Smooth muscle cell (in vitro differentiated cells): ENCODE measurements around the gene HPS3. TPM values are rescaled to one million over a fixed set of nuclear protein-coding genes. Genes with fewer than 3 reads are reported as not detected.

Experiments
- DNase-seq: peaks from one replicate; lab custom pipeline; 2025; ENCODE audit not compliant: unreplicated experiment; lab: John Stamatoyannopoulos, UW
- H2AFZ ChIP-seq: fragments of 200-600 bp; sonication (generic); 2 replicates; pipeline ENCODE4 v1.6.0; 2016; ENCODE audit warnings: antibody characterized with exemption, low read depth, mild to moderate bottlenecking
- H3F3A ChIP-seq: fragments of 200-600 bp; sonication (generic); 2 replicates; pipeline ENCODE4 v1.6.0; 2017; ENCODE audit warnings: antibody characterized with exemption, low read depth
- H3K27ac ChIP-seq: fragments of 200-600 bp; sonication (generic); 2 replicates; pipeline ENCODE4 v1.5.1; 2016; ENCODE audit warnings: low read depth, mild to moderate bottlenecking
- H3K27me3 ChIP-seq: fragments of 200-600 bp; sonication (generic); 2 replicates; pipeline ENCODE4 v1.6.1; 2016; ENCODE audit warnings: low read depth, mild to moderate bottlenecking
- H3K36me3 ChIP-seq: fragments of 200-600 bp; sonication (generic); 2 replicates; pipeline ENCODE4 v1.5.1; 2016; ENCODE audit warnings: low read depth
- H3K4me1 ChIP-seq: fragments of 200-600 bp; sonication (generic); 2 replicates; pipeline ENCODE4 v1.5.1; 2016; ENCODE audit warnings: low read depth
- H3K4me2 ChIP-seq: fragments of 200-600 bp; sonication (generic); 2 replicates; pipeline ENCODE4 v1.6.0; 2016; ENCODE audit warnings: mild to moderate bottlenecking
- H3K4me3 ChIP-seq: fragments of 200-600 bp; sonication (generic); 2 replicates; pipeline ENCODE4 v1.5.1; 2016; ENCODE audit warnings: mild to moderate bottlenecking
- H3K79me2 ChIP-seq: fragments of 200-600 bp; sonication (generic); 2 replicates; pipeline ENCODE4 v1.6.0; 2016; ENCODE audit warnings: low read depth, mild to moderate bottlenecking
- H3K9ac ChIP-seq: fragments of 200-600 bp; sonication (generic); 2 replicates; pipeline ENCODE4 v1.6.0; 2016; ENCODE audit warnings: low read depth
- H3K9me3 ChIP-seq: fragments of 200-600 bp; sonication (generic); replicated peaks from 2 replicates; pipeline ENCODE4 v1.5.1; 2016; ENCODE audit warnings: low read depth
- H4K20me1 ChIP-seq: fragments of 200-600 bp; sonication (generic); 2 replicates; pipeline ENCODE4 v1.6.0; 2016; ENCODE audit warnings: low read depth
- WGBS: methylation state at CpG from one replicate; pipeline ENCODE4 v1.1.7; 2016; ENCODE audit warnings: low lambda C conversion rate; 5-methylcytosine and 5-hydroxymethylcytosine counted together
- polyA plus RNA-seq: library from polyadenylated mRNA; unstranded; fragments of >200 nt; fragmentation: Nextera tagmentation; extraction: Ambion mirVana; gene quantifications from 2 replicates; pipeline ENCODE4 v1.2.1, GENCODE V29; 2016
- total RNA-seq: library from RNA; depleted of rRNA; stranded (reverse); fragments of >200 nt; gene quantifications from 2 replicates; pipeline ENCODE4 v1.2.3, GENCODE V29; 2014
- TF ChIP-seq, protein P1 (sequence below): fragments of 200-600 bp; sonication (generic); IDR thresholded peaks from 2 replicates; pipeline ENCODE4 v1.5.1; 2017; ENCODE audit warnings: borderline replicate concordance, mild to moderate bottlenecking, antibody characterized with exemption; ENCODE audit not compliant: insufficient read depth, poor library complexity, severe bottlenecking

HPS3 gene
- total and polyA plus RNA-seq, 2 experiments from 2014 or later: 12.3 to 25.4 TPM

- no peaks in the 10 kb centered on the region for H3K27me3 ChIP-seq
Measured at GRCh38 chr3:149119466-149119865, 10.0 kb upstream of the HPS3 start.

DNA sequence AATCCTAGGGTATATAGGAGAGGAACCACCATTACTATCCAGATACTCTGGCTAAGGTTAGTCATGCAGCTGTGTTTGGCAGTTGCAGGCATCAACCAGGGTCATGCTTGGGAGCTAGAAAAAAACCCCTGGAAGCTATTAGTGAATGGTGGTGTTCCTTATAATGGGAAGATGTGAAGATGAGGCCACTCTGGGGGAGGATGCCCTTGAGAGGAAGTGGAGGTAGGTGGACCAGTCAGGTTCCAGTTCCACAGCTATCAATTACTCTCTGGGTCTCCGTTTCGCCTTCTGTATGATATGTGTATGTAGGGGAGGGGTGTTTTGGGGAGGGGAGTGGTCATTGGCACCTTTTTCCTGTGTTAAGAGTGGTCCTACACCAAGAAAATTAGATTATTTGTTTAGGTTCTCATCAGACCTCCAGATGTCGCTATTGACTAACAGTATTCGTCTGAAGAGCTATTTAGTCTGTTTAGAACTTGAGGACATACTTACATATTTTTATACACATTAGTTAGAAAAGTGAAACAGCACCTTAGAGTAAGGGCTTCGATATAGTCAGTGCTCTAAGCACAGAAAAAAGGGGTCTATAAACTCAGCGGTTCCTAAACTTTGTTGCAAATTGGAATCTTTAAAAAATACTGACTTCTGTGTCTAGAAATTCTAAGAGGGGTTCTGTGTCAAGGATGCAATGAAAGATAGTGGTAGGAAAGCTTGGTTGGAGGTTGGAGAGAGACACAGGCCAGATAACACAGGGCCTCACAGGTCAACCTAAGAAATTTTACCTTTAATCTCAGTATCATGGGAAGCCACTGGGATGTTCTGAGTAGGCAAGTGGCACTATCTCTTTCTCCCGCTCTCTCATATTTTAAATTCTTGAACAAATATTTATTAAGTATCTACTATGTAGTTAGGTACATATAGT, 9.1 kb upstream of the HPS3 start:
- 28% methylated on average over 5 of the region's 7 CpGs for WGBS

More at GRCh38 chr3:149119466-149119865, 10.0 kb upstream of the HPS3 start:
- H3K79me2 ChIP-seq: no peaks in the 10 kb centered on the region
- H3K9ac ChIP-seq: no peak overlapping the region
- H3K36me3 ChIP-seq: no peaks in the 10 kb centered on the region
- no peak for DNase-seq
- no peak overlapping the region for H2AFZ ChIP-seq
- no peaks in the 10 kb centered on the region for H3K4me1 ChIP-seq
- H3K27ac ChIP-seq: no peak overlapping the region
- H3K4me3 ChIP-seq: no peak overlapping the region
- no peak overlapping the region for H3K4me2 ChIP-seq
- 91% methylated on average over 1 of the region's 1 CpG for WGBS
- TF ChIP-seq, protein P1, sequence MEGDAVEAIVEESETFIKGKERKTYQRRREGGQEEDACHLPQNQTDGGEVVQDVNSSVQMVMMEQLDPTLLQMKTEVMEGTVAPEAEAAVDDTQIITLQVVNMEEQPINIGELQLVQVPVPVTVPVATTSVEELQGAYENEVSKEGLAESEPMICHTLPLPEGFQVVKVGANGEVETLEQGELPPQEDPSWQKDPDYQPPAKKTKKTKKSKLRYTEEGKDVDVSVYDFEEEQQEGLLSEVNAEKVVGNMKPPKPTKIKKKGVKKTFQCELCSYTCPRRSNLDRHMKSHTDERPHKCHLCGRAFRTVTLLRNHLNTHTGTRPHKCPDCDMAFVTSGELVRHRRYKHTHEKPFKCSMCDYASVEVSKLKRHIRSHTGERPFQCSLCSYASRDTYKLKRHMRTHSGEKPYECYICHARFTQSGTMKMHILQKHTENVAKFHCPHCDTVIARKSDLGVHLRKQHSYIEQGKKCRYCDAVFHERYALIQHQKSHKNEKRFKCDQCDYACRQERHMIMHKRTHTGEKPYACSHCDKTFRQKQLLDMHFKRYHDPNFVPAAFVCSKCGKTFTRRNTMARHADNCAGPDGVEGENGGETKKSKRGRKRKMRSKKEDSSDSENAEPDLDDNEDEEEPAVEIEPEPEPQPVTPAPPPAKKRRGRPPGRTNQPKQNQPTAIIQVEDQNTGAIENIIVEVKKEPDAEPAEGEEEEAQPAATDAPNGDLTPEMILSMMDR: no peak
- H4K20me1 ChIP-seq: no peaks in the 10 kb centered on the region
- no peaks in the 10 kb centered on the region for H3F3A ChIP-seq
- no peaks in the 10 kb centered on the region for H3K9me3 ChIP-seq

GRCh38 chr3:149122721-149123578, 6.5 kb upstream of the HPS3 start:
- no peaks in the 10 kb centered on the region for H3K27me3 ChIP-seq
- H3K9me3 ChIP-seq: no peaks in the 10 kb centered on the region
- no peaks in the 10 kb centered on the region for H3K4me1 ChIP-seq
- TF ChIP-seq, protein P1: no peak
- no peak overlapping the region for H3K4me3 ChIP-seq
- H3K4me2 ChIP-seq: no peak overlapping the region
- no peak for DNase-seq
- H3K36me3 ChIP-seq: no peaks in the 10 kb centered on the region
- H3F3A ChIP-seq: no peaks in the 10 kb centered on the region
- H3K79me2 ChIP-seq: no peaks in the 10 kb centered on the region
- no peak overlapping the region for H3K27ac ChIP-seq
- H2AFZ ChIP-seq: no peak overlapping the region
- no peaks in the 10 kb centered on the region for H4K20me1 ChIP-seq
- 92% methylated on average over 4 of the region's 4 CpGs for WGBS
- no peak overlapping the region for H3K9ac ChIP-seq

More for the DNA sequence above, 9.1 kb upstream of the HPS3 start:
- no peak overlapping the region for H3K9ac ChIP-seq
- H3K36me3 ChIP-seq: no peaks in the 10 kb centered on the region
- no peak overlapping the region for H3K27ac ChIP-seq
- no peaks in the 10 kb centered on the region for H3K4me1 ChIP-seq
- no peaks in the 10 kb centered on the region for H3K27me3 ChIP-seq
- H4K20me1 ChIP-seq: no peaks in the 10 kb centered on the region
- H3K79me2 ChIP-seq: no peaks in the 10 kb centered on the region
- TF ChIP-seq, protein P1: peak; percentile 69
- H3K4me3 ChIP-seq: no peak overlapping the region
- DNase-seq: no peak
- no peaks in the 10 kb centered on the region for H3K9me3 ChIP-seq
- H3F3A ChIP-seq: no peaks in the 10 kb centered on the region
- H3K4me2 ChIP-seq: no peak overlapping the region
- H2AFZ ChIP-seq: no peak overlapping the region
